Daoy (cell line): Measurements from ENCODE around the gene ADRA2A. TPM values are rescaled to one million over a fixed set of nuclear protein-coding genes. Genes with fewer than 3 reads are reported as not detected.

Experiments used
- DNase-seq: peaks from one replicate; pipeline ENCODE4 v3.0.0-alpha.2; 2015; ENCODE audit warnings: low read depth
- total RNA-seq: library from RNA; depleted of rRNA; stranded (reverse); fragments of >200 nt; shearing (Covaris generic); gene quantifications from 2 replicates; pipeline ENCODE4 v1.2.3, GENCODE V29; 2014; rRNA removed

ADRA2A gene
- not detected in 2 replicates for total RNA-seq

DNA sequence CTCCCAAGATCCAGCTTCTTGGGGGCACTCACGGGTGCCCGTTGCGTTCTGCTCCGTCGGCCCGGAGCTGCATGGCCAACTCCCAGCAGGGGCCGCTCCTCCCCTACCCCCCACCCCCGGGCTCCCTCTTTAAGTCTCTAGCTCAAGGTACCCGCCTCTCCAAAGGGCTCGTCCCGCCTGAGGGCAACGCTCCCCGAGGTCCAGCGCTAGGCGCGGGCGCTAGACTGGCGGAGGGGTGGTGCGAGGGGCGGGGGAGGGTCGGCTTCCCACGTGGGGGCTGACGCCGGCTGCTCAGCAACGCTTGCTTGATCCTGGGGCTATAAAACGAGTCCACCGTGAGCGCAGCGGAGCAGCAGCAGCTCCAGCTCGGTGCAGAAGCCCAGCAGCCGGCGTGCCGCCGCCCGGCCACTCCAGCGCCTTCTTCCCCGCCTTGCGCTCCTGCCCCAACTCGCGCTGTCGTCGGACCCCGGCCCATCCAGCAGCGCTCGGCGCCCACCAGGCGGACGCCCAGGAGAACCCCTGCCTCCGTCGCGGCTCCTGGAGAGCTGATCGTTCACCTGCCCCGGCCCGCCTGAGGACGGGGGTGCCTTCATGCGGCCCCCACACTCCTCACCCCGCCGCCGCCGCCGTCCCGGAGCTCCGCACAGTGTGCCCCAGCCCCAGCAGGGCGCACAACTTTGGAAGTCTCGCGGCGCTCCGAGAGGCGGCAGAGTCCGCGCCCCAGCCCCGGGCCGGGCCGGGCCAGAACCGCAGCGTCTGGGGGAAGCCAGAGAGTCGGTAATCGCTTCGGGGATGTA is at the start of gene ADRA2A:
Gene ADRA2A, plus strand, starts transcription at position 348 of the 797 bp plus-strand sequence. CDS start 968 bp downstream, outside the sequence.
- DNase-seq, result peak; percentile 31

DNA sequence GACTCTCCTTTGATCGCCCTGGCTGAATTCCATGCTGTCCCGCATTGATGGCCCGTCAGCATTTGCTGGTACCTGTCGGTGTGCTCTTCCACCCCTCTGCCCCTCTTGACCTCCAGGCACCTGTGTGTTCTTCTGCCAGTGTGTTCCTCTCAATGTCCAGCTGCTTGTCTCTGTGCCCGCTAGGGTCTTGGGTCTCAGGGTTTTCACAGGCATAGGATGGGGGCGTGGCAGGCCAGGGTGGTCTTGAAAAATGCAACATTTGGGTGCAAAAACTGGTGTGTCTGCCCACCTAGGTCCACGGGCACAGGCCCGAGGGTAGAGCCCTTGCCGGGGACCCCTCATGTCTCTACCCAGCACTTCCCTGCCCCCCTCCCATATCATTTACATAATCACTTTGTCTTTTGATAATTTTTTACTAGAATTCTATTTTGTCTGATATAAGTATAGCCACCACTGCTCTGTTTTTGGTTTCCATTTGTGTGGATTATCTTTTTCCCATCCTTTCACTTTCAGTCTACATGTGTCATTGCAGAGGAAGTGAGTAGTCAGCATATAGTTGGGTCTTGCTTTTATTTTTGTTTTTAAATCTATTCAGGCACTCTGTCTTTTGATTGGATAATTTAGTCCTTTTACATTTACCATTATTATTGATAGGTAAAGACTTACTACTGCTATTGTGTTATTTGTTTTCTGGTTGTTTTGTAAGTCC is 46.6 kb upstream of the ADRA2A start:
- no peak for DNase-seq

DNA sequence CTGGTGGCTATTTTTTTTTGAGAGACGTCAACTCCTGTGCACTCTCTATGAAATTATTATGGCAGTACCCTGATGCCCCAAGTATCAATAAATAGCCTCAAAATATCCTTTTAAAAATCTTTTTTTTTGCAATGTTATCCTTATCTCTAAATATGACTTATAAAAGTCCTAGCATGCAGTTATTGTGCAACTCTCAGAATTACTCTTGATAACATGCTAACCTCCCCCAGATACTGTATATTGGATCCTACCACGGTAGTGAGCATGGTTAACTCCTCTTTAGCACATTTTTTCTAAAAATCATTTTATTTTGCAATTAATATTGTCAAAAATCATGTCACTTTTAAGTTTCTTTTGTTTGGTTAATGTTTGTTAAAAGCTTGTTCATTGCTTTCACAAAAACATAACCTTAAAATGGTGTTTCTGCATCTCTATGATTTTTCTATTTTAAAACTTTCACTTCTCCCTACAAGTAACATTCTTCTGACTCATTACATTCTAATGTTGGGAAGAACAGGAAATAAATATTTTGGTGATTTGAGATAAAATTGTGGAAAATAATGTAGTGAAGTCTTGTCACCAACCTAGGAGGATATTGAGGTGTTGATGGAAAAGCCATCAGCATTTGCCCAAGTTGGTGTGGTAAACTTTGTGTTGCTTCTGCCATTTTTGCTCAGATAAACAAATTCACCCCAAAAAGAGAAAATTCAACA is 42.1 kb upstream of the ADRA2A start:
- DNase-seq, result no peak

DNA sequence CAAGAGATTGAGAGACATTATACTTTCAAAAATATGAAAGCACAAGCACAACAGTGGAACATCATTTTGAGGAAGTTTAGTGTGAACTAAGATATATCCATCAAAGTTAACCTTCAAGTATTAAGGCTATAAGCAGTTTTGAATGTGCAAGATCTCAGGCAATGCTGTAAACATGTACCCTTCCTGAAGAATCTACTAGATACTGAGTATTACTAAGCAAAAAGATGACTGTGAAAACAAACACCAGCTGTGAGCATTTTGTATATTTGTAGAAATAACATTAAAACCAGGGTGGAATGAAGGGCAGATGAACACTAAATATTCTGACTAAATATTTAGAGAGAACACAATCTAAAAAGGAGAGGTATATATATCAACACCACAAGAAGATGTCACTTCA is 41.3 kb upstream of the ADRA2A start:
- no peak for DNase-seq

DNA sequence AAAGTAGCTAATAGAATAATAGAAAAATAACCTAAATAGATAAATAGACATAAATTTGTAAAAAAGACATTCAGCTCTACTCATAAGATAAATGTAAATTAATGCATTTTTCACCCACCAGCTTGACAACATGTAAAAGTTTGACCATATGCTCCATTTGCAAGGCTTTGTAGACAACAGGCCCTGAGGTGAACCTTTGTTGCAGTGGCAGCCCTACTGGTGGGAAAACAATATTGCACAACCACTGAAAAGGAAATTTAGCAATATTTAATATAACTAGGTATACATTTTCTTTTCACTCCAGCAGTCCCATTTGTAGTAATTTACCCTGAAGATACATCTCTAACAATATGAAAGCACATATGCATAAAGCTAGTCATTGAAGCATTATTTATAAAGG is 39.0 kb upstream of the ADRA2A start:
- no peak for DNase-seq

DNA sequence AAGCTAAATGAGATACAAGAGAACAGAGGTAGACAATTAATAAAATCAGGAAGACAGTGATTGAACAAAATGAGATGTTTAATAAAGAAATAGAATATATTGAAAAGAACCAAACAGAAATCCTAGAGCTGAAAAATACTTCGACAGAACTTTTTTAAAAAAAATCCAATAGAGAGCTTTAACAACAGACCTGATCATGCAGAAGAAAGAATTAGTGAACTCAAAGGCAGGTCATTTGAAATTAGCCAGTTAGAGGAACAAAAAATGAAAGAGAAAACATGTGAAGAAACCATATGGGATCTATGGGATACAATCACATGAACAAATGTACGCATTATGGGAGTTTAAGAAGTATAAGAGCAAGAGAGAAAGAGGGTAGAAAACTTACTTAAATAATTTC is 37.3 kb upstream of the ADRA2A start:
- no peak for DNase-seq

DNA sequence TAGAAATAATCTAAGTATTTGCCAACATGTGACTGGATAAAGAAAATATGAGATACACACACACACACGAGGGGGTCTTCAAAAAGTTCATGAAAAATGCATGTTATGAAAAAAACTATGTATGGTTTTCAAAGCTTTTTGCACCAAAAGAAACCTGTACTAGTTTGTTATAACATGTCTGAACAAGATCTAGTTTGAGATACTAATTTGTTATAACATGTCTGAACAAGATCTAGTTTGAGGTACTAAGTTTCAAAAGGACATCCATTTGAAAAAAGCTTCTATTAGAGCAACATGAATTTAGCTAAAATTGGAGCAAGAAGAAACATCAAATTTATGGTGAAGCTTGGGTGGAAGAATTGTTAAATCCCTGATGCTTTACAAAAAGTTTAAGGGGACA is 19.8 kb upstream of the ADRA2A start:
- no peak for DNase-seq

DNA sequence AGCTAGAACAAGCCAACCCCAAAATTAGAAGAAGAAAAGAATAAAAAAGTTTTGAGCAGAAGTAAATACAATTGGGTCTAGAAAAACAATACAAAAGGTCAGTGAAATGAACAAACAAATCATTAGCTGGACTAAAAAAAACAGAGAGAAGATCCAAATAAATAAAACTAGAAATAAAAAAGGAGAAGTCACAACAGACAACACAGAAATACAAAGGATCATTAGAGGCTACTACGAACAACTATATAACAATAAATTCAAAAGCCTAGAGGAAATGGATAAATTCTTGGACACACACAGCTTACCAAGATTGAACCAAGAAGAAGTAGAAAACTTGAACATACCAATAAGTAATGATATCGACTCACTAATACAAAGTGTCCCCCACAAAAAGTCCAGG is 13.4 kb upstream of the ADRA2A start:
- DNase-seq, result no peak

DNA sequence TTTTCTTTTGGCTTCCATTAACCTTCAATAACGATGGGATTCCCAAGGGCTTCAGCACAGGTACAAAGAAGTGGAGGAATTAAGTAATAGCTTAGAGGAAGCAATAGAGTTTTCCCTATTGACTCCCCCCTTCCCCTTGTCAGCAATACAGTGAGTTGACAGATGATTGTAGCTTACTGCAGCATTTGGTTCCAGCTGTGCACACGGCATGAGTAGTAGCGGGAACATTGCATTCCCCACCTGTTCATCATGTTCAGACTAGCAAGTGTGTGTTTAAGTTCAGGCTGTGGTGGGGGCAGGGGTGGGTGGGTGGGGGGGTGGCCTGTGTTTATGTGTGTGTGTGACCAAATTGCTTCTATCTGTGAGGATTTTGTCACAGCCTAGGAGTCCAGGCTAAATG is 4.6 kb upstream of the ADRA2A start:
- DNase-seq, result no peak

DNA sequence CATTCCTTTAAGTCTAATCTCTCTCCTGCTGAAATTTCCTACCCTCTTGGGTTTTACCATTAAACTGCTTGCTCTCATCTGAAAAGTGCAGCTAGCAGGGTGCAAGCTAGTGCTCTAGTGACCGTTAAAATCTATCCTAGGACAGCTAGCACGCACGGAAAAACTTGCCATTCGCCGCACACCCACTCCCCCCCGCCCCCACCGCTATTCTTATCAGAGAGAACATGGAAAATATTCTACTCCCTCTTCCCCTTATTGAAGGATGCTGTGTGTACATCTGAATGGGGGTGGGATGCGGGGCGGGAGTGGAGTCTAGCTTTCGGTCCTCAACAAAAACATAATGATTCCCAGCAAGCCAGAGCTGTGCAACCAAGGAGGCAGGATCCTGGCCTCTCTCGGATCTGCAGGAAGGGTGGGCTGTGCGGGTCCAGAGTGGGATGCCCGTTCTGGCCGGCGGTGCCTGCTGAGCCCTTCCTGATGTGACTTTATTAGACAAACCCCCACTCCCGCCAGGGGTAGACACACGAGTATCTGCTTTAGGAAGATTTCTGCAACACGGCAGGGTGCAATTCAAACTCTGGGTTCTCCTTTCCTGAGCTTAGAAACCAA is 1.1 kb upstream of the ADRA2A start:
- no peak for DNase-seq

DNA sequence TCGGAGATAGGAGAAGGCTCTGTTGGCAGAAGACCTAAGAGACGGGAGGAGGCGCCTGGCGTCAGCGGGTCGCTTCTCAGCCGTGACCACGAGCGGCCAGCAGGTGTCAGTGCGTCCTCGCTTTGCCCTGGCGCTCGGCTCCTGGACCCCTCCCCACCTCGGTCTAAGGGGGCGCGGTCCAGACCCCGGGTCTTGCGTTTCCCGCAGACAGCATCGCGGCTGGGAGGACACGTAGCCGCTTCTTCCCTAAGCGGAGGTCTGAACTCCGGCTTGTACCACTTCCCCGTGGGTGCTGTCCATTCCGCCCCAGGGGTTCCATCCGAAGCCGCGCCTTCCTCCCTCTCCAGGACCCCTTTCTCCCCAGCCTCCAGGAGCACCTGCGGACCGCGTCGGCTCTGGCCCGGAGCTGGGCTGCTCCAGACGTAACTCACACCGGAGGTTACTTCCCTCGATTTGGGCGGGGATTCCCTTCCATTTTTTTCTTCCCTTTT is 593 bp upstream of the ADRA2A start:
- DNase-seq, result peak; percentile 47

DNA sequence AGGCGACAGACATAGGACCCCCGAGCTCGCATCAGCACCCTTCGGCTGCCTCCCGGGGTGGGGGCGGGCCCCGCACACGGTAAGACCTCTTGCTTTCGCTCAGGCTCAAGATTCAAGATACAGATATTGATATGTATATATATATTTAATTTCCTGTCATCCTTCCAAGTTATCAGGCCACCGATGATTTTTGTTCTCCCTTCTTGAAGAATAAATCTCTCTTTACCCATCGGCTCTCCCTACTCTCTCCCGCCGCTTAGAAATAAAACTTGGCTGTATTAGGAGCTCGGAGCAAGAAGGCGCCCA is 603 bp downstream of the ADRA2A start:
- DNase-seq, result no peak

DNA sequence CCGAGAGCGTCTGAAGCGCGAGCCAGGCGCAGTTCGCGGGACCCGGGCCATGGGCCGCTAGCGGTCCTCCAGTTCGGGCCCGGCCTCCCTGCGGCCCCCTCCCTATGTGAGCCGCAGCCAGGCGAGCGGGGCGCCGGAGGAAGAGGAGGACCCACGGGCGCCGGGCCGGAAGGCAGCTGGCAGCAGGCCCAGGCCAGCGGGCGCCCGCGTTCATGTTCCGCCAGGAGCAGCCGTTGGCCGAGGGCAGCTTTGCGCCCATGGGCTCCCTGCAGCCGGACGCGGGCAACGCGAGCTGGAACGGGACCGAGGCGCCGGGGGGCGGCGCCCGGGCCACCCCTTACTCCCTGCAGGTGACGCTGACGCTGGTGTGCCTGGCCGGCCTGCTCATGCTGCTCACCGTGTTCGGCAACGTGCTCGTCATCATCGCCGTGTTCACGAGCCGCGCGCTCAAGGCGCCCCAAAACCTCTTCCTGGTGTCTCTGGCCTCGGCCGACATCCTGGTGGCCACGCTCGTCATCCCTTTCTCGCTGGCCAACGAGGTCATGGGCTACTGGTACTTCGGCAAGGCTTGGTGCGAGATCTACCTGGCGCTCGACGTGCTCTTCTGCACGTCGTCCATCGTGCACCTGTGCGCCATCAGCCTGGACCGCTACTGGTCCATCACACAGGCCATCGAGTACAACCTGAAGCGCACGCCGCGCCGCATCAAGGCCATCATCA is 1.1 kb downstream of the ADRA2A start:
- DNase-seq, result no peak

DNA sequence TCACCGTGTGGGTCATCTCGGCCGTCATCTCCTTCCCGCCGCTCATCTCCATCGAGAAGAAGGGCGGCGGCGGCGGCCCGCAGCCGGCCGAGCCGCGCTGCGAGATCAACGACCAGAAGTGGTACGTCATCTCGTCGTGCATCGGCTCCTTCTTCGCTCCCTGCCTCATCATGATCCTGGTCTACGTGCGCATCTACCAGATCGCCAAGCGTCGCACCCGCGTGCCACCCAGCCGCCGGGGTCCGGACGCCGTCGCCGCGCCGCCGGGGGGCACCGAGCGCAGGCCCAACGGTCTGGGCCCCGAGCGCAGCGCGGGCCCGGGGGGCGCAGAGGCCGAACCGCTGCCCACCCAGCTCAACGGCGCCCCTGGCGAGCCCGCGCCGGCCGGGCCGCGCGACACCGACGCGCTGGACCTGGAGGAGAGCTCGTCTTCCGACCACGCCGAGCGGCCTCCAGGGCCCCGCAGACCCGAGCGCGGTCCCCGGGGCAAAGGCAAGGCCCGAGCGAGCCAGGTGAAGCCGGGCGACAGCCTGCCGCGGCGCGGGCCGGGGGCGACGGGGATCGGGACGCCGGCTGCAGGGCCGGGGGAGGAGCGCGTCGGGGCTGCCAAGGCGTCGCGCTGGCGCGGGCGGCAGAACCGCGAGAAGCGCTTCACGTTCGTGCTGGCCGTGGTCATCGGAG is 1.8 kb downstream of the ADRA2A start:
- DNase-seq, result no peak

DNA sequence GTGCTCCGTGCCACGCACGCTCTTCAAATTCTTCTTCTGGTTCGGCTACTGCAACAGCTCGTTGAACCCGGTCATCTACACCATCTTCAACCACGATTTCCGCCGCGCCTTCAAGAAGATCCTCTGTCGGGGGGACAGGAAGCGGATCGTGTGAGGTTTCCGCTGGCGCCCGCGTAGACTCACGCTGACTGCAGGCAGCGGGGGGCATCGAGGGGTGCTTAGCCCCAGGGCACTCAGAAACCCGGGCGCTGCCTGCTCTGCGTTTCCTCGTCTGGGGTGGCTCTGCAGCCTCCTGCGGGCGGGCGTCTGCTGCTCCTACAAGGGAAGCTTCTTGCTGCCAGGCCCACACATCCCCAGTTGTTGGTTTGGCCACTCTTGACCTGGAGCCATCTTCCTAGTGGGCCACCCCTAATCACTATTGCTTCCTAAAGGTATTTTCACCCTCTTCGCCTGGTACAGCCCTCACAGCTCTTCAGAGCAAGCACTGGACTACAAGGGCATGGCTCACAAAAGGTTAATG is 2.5 kb downstream of the ADRA2A start:
- no peak for DNase-seq

DNA sequence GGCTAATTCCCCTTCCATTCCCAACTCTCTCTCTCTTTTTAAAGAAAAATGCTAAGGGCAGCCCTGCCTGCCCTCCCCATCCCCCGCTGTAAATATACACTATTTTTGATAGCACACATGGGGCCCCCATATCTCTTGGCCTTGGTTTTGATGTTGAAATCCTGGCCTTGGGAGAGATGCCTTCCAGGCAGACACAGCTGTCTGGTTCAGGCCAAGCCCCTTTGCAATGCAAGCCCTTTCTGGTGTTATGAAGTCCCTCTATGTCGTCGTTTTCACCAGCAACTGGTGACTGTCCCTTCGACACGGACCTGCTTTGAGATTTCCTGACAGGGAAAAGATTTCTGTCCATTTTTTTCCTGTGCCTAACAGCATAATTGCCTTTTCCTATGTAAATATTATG is 3.0 kb downstream of the ADRA2A start:
- DNase-seq, result no peak

DNA sequence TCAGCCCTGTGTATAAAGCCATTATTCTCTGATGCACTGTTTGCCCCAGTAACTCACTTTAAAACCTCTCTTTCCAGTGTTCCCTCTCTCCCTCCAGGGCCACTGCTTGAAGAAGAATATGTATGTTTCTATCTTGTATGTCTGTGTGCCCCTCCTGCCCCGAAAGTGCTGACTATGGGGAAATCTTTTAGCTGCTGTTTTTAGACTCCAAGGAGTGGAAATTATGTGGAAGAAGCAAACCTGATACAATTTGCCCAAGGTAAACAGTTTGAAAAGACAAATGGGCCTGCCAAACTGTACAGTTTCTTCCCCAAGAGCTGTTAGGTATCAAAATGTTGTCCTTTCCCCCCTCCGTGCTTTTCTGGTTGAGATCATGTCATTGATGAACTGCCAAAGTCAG is 3.4 kb downstream of the ADRA2A start:
- no peak for DNase-seq

DNA sequence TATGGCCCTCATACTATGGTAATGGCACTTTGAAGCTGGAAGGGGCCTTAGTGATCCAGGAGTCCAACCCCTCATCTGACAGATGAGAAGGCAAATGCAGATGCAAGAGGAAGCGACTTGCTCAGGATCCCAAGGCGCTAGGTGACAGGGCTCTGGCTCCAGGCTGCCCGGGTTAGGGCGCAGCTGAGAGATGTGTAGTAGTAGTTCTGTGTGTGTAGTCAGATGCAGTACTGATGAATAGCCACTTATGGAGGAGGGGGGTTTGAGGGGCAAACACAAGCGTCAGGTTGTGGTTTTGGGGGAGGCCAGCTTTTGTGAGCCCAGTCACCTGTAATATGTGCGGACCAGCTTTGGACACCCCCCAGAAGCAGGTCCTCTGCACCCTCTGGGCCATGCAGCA is 4.8 kb downstream of the ADRA2A start:
- no peak for DNase-seq

DNA sequence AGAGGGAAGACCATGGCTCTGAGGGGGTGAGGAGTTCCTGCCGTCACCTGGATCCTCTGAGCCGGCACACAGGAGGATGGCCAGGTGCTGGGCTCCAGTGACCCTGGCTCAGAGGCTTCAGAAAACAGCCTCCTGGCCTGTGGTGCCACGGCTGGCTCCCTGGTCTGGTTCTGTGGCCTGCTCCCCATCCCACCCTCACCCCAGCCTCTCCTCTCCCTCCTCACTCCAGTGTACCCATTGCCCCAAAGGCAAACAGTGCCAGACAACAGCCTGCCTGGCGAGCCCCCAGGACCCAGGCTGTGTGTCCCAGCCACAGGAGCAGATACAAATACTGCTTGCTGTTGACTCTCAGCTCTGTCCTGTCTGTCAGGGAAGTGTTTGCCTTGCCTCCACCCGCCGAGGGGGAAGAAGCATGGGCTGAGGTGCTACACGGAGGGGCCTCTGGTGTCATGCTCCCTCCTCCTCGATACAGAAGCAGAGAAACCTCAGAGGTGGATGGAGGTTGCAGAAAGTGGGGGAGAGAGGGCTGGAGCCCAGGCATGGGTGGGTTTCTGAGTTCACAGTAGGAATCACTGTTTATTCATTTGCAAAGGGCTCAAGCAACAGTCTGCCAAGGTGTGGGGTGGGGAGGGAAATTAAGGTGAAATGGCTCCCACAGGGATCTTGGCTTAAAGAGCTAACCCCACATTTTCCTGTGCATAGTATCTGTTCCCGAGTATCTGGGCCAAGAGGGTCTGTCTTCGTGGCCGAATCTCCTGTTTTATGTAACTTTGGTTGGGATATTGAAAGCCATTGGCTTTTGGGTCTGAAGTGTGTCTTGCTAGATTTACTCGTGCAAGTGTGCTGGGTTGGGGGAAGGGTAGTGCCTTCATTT is 5.5 kb downstream of the ADRA2A start:
- no peak for DNase-seq
